ENCODE results near the gene NOVA2. TPM values are rescaled to one million over a fixed set of nuclear protein-coding genes. Genes with fewer than 3 reads are reported as not detected.
A peak's percentile ranks its signal among the peaks of the same experiment; 100 is the strongest.

NOVA2 gene
- total RNA-seq, 1 experiment from 2014 or later = 11.3 TPM

DNA sequence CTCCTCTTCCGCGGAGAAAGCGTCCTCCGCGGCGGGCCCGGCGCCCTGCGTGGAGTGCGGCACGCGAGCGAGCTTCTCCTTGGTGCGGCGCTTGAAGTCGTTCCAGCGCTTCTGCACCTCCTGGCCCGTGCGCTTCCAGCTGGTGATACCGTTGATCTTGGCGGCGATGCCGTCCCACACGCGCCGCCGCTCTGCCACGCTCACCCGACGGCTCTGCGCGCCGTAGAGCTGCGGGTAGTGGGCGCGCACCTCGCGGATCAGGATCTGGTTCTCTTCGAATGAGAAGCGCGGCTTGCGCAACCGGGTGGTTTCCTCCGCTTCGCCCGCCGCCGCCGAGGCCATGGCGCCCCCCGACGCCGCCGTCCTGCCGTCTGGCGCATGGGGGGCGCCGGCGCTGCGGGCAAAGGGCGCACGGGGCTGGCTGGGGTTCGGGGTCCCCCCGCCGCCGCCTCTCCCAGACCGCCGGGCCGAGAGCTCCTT, 72.2 kb downstream of the NOVA2 start (continued):
- TF ChIP-seq FOXJ3 (CRISPR knock-in tag; IDR thresholded peaks at IDR 0.05; ENCODE audit: borderline replicate concordance) = no peak
- no peak for TF ChIP-seq PRRX2 (CRISPR knock-in tag; IDR thresholded peaks at IDR 0.05)
- TF ChIP-seq, protein P1, sequence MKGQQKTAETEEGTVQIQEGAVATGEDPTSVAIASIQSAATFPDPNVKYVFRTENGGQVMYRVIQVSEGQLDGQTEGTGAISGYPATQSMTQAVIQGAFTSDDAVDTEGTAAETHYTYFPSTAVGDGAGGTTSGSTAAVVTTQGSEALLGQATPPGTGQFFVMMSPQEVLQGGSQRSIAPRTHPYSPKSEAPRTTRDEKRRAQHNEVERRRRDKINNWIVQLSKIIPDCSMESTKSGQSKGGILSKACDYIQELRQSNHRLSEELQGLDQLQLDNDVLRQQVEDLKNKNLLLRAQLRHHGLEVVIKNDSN (CRISPR knock-in tag; IDR thresholded peaks at IDR 0.05) = no peak
- TF ChIP-seq, protein P2, sequence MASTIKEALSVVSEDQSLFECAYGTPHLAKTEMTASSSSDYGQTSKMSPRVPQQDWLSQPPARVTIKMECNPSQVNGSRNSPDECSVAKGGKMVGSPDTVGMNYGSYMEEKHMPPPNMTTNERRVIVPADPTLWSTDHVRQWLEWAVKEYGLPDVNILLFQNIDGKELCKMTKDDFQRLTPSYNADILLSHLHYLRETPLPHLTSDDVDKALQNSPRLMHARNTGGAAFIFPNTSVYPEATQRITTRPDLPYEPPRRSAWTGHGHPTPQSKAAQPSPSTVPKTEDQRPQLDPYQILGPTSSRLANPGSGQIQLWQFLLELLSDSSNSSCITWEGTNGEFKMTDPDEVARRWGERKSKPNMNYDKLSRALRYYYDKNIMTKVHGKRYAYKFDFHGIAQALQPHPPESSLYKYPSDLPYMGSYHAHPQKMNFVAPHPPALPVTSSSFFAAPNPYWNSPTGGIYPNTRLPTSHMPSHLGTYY (CRISPR knock-in tag; IDR thresholded peaks at IDR 0.05) = no peak
- TF ChIP-seq, protein P3, sequence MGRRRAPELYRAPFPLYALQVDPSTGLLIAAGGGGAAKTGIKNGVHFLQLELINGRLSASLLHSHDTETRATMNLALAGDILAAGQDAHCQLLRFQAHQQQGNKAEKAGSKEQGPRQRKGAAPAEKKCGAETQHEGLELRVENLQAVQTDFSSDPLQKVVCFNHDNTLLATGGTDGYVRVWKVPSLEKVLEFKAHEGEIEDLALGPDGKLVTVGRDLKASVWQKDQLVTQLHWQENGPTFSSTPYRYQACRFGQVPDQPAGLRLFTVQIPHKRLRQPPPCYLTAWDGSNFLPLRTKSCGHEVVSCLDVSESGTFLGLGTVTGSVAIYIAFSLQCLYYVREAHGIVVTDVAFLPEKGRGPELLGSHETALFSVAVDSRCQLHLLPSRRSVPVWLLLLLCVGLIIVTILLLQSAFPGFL (CRISPR knock-in tag; IDR thresholded peaks at IDR 0.05; ENCODE audit: borderline replicate concordance) = no peak
- TF ChIP-seq, protein P4, sequence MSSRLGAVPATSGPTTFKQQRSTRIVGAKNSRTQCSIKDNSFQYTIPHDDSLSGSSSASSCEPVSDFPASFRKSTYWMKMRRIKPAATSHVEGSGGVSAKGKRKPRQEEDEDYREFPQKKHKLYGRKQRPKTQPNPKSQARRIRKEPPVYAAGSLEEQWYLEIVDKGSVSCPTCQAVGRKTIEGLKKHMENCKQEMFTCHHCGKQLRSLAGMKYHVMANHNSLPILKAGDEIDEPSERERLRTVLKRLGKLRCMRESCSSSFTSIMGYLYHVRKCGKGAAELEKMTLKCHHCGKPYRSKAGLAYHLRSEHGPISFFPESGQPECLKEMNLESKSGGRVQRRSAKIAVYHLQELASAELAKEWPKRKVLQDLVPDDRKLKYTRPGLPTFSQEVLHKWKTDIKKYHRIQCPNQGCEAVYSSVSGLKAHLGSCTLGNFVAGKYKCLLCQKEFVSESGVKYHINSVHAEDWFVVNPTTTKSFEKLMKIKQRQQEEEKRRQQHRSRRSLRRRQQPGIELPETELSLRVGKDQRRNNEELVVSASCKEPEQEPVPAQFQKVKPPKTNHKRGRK (CRISPR knock-in tag; IDR thresholded peaks at IDR 0.05; ENCODE audit: borderline replicate concordance) = no peak
- TF ChIP-seq, protein P5, sequence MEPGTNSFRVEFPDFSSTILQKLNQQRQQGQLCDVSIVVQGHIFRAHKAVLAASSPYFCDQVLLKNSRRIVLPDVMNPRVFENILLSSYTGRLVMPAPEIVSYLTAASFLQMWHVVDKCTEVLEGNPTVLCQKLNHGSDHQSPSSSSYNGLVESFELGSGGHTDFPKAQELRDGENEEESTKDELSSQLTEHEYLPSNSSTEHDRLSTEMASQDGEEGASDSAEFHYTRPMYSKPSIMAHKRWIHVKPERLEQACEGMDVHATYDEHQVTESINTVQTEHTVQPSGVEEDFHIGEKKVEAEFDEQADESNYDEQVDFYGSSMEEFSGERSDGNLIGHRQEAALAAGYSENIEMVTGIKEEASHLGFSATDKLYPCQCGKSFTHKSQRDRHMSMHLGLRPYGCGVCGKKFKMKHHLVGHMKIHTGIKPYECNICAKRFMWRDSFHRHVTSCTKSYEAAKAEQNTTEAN (CRISPR knock-in tag; IDR thresholded peaks at IDR 0.05) = no peak
- TF ChIP-seq, protein P6, sequence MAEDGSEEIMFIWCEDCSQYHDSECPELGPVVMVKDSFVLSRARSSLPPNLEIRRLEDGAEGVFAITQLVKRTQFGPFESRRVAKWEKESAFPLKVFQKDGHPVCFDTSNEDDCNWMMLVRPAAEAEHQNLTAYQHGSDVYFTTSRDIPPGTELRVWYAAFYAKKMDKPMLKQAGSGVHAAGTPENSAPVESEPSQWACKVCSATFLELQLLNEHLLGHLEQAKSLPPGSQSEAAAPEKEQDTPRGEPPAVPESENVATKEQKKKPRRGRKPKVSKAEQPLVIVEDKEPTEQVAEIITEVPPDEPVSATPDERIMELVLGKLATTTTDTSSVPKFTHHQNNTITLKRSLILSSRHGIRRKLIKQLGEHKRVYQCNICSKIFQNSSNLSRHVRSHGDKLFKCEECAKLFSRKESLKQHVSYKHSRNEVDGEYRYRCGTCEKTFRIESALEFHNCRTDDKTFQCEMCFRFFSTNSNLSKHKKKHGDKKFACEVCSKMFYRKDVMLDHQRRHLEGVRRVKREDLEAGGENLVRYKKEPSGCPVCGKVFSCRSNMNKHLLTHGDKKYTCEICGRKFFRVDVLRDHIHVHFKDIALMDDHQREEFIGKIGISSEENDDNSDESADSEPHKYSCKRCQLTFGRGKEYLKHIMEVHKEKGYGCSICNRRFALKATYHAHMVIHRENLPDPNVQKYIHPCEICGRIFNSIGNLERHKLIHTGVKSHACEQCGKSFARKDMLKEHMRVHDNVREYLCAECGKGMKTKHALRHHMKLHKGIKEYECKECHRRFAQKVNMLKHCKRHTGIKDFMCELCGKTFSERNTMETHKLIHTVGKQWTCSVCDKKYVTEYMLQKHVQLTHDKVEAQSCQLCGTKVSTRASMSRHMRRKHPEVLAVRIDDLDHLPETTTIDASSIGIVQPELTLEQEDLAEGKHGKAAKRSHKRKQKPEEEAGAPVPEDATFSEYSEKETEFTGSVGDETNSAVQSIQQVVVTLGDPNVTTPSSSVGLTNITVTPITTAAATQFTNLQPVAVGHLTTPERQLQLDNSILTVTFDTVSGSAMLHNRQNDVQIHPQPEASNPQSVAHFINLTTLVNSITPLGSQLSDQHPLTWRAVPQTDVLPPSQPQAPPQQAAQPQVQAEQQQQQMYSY (CRISPR knock-in tag; IDR thresholded peaks at IDR 0.05) = peak; percentile 41; the same call in 1 of the 2 replicates
- TF ChIP-seq KAT7 (CRISPR knock-in tag; IDR thresholded peaks at IDR 0.05; ENCODE audit: borderline replicate concordance) = no peak
- TF ChIP-seq ZNF232 (CRISPR knock-in tag; IDR thresholded peaks at IDR 0.05) = no peak
- TF ChIP-seq, protein P7, sequence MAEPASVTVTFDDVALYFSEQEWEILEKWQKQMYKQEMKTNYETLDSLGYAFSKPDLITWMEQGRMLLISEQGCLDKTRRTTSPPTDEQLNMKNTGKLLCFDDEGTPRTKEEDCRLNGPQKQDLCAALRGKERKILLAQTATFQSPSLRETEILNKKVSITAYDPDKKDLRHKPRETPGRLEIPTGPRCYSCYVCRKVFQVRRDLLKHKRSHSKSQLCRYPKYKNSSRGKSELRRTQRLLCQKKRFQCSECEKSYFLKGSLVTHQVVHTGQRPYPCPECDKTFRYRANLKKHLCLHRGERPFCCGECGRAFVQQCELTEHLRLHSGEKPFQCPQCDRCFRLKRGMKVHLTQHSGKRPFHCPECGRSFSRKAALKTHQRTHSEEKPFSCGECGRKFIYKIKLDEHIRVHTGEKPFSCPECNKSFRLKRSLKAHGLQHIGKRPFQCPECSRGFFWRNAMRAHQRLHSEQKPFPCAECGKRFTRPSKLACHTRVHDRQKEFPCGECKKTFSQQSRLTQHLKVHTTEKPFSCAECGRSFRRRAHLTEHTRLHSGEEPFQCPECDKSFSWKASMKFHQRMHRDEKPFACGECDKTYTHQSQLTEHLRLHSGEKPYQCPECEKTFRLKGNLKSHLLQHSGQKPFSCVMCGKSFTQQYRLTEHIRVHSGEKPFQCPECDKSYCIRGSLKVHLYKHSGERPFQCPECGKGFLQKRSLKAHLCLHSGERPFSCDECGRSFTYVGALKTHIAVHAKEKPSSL (CRISPR knock-in tag; conservative IDR thresholded peaks at IDR 0.05) = no peak
- no peak for TF ChIP-seq JAZF1 (CRISPR knock-in tag; IDR thresholded peaks at IDR 0.05)
- no peak for TF ChIP-seq SP1 (CRISPR knock-in tag; conservative IDR thresholded peaks at IDR 0.05)
- TF ChIP-seq NR2C2 (CRISPR knock-in tag; IDR thresholded peaks at IDR 0.05) = no peak
- no peak for TF ChIP-seq CREB1 (CRISPR knock-in tag; IDR thresholded peaks at IDR 0.05)
- TF ChIP-seq HMGA2 (CRISPR knock-in tag; IDR thresholded peaks at IDR 0.05) = no peak
- TF ChIP-seq ZNF671 (CRISPR knock-in tag; IDR thresholded peaks at IDR 0.05) = no peak
- TF ChIP-seq GRHL2 (CRISPR knock-in tag; IDR thresholded peaks at IDR 0.05; ENCODE audit: insufficient replicate concordance, severe bottlenecking) = no peak
- TF ChIP-seq OVOL2 (CRISPR knock-in tag; IDR thresholded peaks at IDR 0.05; ENCODE audit: borderline replicate concordance) = no peak
- TF ChIP-seq, protein P8, sequence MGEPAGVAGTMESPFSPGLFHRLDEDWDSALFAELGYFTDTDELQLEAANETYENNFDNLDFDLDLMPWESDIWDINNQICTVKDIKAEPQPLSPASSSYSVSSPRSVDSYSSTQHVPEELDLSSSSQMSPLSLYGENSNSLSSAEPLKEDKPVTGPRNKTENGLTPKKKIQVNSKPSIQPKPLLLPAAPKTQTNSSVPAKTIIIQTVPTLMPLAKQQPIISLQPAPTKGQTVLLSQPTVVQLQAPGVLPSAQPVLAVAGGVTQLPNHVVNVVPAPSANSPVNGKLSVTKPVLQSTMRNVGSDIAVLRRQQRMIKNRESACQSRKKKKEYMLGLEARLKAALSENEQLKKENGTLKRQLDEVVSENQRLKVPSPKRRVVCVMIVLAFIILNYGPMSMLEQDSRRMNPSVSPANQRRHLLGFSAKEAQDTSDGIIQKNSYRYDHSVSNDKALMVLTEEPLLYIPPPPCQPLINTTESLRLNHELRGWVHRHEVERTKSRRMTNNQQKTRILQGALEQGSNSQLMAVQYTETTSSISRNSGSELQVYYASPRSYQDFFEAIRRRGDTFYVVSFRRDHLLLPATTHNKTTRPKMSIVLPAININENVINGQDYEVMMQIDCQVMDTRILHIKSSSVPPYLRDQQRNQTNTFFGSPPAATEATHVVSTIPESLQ (CRISPR knock-in tag; IDR thresholded peaks at IDR 0.05) = no peak
- TF ChIP-seq ETV6 (CRISPR knock-in tag; IDR thresholded peaks at IDR 0.05) = 0 out of 2 replicates have a peak, but pooled peaks have one; percentile 55
- no peak for TF ChIP-seq RELA (CRISPR knock-in tag; IDR thresholded peaks at IDR 0.05; ENCODE audit: borderline replicate concordance)
- TF ChIP-seq, protein P9, sequence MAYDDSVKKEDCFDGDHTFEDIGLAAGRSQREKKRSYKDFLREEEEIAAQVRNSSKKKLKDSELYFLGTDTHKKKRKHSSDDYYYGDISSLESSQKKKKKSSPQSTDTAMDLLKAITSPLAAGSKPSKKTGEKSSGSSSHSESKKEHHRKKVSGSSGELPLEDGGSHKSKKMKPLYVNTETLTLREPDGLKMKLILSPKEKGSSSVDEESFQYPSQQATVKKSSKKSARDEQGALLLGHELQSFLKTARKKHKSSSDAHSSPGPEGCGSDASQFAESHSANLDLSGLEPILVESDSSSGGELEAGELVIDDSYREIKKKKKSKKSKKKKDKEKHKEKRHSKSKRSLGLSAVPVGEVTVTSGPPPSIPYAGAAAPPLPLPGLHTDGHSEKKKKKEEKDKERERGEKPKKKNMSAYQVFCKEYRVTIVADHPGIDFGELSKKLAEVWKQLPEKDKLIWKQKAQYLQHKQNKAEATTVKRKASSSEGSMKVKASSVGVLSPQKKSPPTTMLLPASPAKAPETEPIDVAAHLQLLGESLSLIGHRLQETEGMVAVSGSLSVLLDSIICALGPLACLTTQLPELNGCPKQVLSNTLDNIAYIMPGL (CRISPR knock-in tag; IDR thresholded peaks at IDR 0.05) = 0 out of 2 replicates have a peak, but pooled peaks have one; percentile 19
- TF ChIP-seq FOXK1 (CRISPR knock-in tag; IDR thresholded peaks at IDR 0.05) = peak; percentile 41; the same call in 1 of the 2 replicates
